HUES64 (cell line): ENCODE measurements around the gene SMARCAD1.

Experiments
- H3K27ac ChIP-seq: 2 replicates; pipeline ENCODE4 v1.7.0; 2013; ENCODE audit warnings: low read depth, low read length, inconsistent platforms
- H3K27me3 ChIP-seq: 2 replicates; pipeline ENCODE4 v1.6.1; 2013; ENCODE audit warnings: mild to moderate bottlenecking, low read length; ENCODE audit not compliant: insufficient read depth
- H3K36me3 ChIP-seq: 2 replicates; pipeline ENCODE4 v1.6.1; 2013; ENCODE audit warnings: mild to moderate bottlenecking, low read length; ENCODE audit not compliant: insufficient read depth
- H3K4me1 ChIP-seq: 2 replicates; pipeline ENCODE4 v1.6.1; 2013; ENCODE audit warnings: mild to moderate bottlenecking, low read length, moderate library complexity; ENCODE audit not compliant: insufficient read depth
- H3K4me3 ChIP-seq: 2 replicates; pipeline ENCODE4 v1.5.1; 2013; ENCODE audit warnings: mild to moderate bottlenecking, low read length, moderate library complexity
- H3K9ac ChIP-seq: 2 replicates; pipeline ENCODE4 v1.6.1; 2013; ENCODE audit warnings: mild to moderate bottlenecking, low read depth, low read length
- H3K9me3 ChIP-seq: 2 replicates; pipeline ENCODE4 v1.6.1; 2013; ENCODE audit warnings: low read depth, low read length; ENCODE audit not compliant: insufficient read depth
- WGBS: fragments of 150-250, 120-280 bp; methylation state at CpG from one replicate; pipeline ENCODE4 v1.1.7; 2013; ENCODE audit warnings: missing lambda C conversion rate; 5-methylcytosine and 5-hydroxymethylcytosine counted together

The SMARCAD1 gene

DNA sequence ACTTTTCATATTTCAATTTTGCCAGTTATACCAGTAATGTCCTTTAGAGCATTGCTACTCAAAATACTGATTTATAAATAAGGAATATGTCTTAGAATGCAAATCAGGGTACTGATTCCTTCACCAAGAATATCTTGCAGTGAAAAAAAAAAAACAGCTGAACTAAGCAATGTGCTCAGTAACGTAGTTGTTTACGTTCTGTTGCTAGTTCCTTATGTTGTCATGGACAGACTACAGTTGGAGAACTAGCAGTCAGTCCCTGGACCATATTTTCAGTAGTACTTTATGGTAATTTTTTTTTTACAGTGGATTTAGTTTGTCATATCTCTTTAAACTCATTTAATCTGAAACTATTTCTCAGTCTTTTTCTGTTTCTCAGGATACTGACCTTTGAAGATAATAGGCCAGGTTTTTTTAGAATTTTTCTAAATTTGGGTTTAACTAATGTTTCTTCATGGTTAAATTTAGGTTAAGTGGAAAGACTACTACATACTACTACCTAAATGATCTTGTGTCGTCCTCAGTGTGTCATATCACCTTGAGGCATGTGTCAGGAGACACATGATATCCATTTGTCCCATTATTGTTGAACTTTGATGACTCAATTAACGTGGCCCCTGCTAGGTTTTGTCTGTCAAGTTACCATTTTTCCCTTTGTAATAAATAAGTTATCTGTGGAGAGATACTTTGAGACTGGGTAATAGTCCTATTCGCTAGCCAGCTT, 21.0 kb downstream of the SMARCAD1 start:
- Histone ChIP-seq H3K27ac (no peak overlapping the region), H3K9me3 (no peaks in the 10 kb centered on the region), H3K4me3 (no peak overlapping the region), H3K4me1 (no peaks in the 10 kb centered on the region), H3K9ac (no peak overlapping the region), H3K27me3 (no peaks in the 10 kb centered on the region), H3K36me3 (peaks cover 77% of the 10 kb centered on the region)
- 90% methylated on average over 5 of the region's 5 CpGs for WGBS

- Histone ChIP-seq H3K9me3 (no peaks in the 10 kb centered on the region), H3K4me1 (no peaks in the 10 kb centered on the region), H3K27me3 (no peaks in the 10 kb centered on the region), H3K27ac (no peak overlapping the region), H3K36me3 (peaks cover 91% of the 10 kb centered on the region), H3K9ac (no peak overlapping the region), H3K4me3 (no peak overlapping the region)
- WGBS = 94% methylated on average over 6 of the region's 6 CpGs
These were observed 24.9 kb downstream of the SMARCAD1 start for GRCh38 chr4:94232519-94232918.

DNA sequence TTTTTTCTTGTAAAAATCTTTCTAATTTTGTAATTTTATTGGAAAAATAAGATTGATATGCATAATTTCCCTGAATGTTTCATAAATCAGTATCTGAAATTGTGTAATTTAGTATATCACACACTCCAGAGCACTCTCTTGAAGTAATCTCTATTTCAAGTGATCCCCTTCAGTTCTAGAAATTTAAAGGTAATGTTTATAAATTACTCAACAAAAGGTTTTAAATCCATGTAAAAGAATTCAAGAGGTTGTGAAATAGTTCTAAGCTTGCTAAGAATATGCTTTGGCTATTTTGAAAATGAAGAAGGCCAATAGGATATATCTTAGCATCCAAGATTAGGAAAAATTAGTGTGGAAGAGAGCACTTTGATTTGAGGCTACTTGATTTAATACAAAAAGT, 28.2 kb downstream of the SMARCAD1 start:
- Histone ChIP-seq H3K4me1 (no peaks in the 10 kb centered on the region), H3K9me3 (no peaks in the 10 kb centered on the region), H3K27ac (no peak overlapping the region), H3K9ac (no peak overlapping the region), H3K4me3 (no peak overlapping the region), H3K27me3 (no peaks in the 10 kb centered on the region), H3K36me3 (peaks cover 92% of the 10 kb centered on the region)

GRCh38 chr4:94237271-94237670, 29.6 kb downstream of the SMARCAD1 start:
- WGBS = 96% methylated on average over 4 of the region's 4 CpGs
- Histone ChIP-seq H3K4me3 (no peak overlapping the region), H3K9ac (no peak overlapping the region), H3K4me1 (no peaks in the 10 kb centered on the region), H3K27me3 (no peaks in the 10 kb centered on the region), H3K27ac (no peak overlapping the region), H3K9me3 (no peaks in the 10 kb centered on the region), H3K36me3 (peaks cover 96% of the 10 kb centered on the region)

GRCh38 chr4:94238160-94238559, 30.5 kb downstream of the SMARCAD1 start:
- H3K4me1 ChIP-seq = no peaks in the 10 kb centered on the region
- H3K9me3 ChIP-seq = no peaks in the 10 kb centered on the region
- no peak overlapping the region for H3K27ac ChIP-seq
- H3K4me3 ChIP-seq = no peak overlapping the region
- no peaks in the 10 kb centered on the region for H3K27me3 ChIP-seq
- H3K36me3 ChIP-seq = peaks cover 100% of the 10 kb centered on the region
- no peak overlapping the region for H3K9ac ChIP-seq
- WGBS = 79% methylated on average over 2 of the region's 2 CpGs

DNA sequence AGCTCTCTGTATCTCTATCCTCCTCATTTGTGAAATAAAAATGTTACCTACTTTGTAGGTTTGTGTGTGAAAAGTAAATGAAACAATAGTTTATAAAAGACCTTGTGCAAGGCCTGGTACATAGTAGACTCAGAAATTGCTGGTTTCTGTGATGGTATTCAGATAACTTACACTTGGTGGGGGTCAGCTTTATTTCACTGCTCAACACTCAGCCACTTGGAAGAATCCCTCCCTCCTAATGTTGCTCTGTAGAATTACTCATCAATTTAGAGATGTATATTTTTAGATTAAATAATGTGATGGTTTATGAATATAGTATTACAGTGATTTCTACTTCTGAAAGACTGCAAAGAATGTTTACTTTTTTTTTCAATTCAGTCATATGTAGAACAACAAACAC, 32.7 kb downstream of the SMARCAD1 start:
- Histone ChIP-seq H3K27ac (no peak overlapping the region), H3K4me1 (no peaks in the 10 kb centered on the region), H3K9me3 (no peaks in the 10 kb centered on the region), H3K36me3 (peaks cover 100% of the 10 kb centered on the region), H3K4me3 (no peak overlapping the region), H3K9ac (no peak overlapping the region), H3K27me3 (no peaks in the 10 kb centered on the region)

DNA sequence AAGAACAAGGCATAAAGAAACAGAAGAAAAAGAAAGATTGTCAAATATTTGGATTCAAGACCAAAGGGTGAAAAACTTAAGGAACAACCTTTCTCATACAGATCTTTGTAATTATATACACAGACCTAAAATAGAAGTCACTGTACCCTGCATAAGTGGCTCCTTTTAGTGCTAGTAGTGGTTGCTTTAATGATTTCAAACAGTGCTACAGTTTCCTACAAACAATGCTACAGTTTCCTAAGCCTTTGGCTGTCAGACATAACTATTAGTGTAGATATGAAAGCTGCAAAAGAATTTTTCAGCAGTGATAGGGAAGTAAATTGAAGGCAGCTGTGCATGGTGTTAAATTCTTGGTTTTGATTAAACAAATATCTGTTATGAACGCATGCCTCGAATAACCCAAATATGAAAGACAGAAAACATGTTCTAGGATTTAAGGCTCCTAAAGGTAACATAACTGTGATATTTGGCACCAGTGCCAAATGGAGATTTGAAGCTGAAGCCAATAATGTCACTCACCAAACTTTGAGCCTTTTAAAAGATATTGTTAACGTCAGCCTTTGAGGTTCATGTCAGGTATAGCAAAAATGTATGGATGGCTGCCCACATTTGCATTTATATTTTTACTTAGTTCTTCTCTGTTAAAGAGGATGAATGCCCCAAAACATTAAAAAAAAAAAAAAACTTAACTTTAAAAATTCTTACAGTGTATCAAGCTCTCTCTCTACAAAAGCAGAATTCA, 36.6 kb downstream of the SMARCAD1 start:
- Histone ChIP-seq H3K27ac (no peak overlapping the region), H3K4me1 (no peaks in the 10 kb centered on the region), H3K9me3 (no peaks in the 10 kb centered on the region), H3K9ac (no peak overlapping the region), H3K36me3 (peaks cover 99% of the 10 kb centered on the region), H3K27me3 (no peaks in the 10 kb centered on the region), H3K4me3 (no peak overlapping the region)
- WGBS = 98% methylated on average over 3 of the region's 3 CpGs

- Histone ChIP-seq H3K4me3 (no peak overlapping the region), H3K9me3 (no peaks in the 10 kb centered on the region), H3K27ac (no peak overlapping the region), H3K4me1 (no peaks in the 10 kb centered on the region), H3K36me3 (peaks cover 99% of the 10 kb centered on the region), H3K27me3 (no peaks in the 10 kb centered on the region), H3K9ac (no peak overlapping the region)
- WGBS = 93% methylated on average over 2 of the region's 2 CpGs
These were observed 37.1 kb downstream of the SMARCAD1 start for GRCh38 chr4:94244829-94245185.

GRCh38 chr4:94251094-94251493, 43.4 kb downstream of the SMARCAD1 start:
- H3K9ac ChIP-seq = no peak overlapping the region
- no peak overlapping the region for H3K27ac ChIP-seq
- H3K4me1 ChIP-seq = no peaks in the 10 kb centered on the region
- H3K4me3 ChIP-seq = no peak overlapping the region
- H3K9me3 ChIP-seq = no peaks in the 10 kb centered on the region
- H3K36me3 ChIP-seq = peaks cover 98% of the 10 kb centered on the region
- no peaks in the 10 kb centered on the region for H3K27me3 ChIP-seq

DNA sequence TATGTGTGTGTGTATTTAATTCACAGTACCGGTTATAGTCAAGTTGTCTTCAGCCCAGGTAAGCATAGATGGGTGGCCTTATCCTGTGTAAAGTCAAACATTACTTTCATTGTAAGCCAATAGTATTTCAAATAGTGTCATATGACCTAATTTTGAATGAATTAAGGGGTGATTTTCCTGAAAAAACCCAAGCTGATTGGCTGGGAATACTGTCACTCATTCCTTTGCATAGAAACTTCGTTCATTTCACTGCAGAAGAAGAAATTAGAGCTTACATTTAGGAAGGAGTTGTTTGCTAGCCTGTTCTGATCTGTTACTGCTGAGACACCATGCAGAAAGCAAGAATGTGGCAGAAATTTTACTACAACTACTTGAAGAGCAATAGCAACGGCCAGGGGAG, 45.4 kb downstream of the SMARCAD1 start:
- 89% methylated on average over 2 of the region's 3 CpGs for WGBS
- Histone ChIP-seq H3K27me3 (no peaks in the 10 kb centered on the region), H3K36me3 (peaks cover 95% of the 10 kb centered on the region), H3K9me3 (no peaks in the 10 kb centered on the region), H3K4me1 (no peaks in the 10 kb centered on the region), H3K4me3 (no peak overlapping the region), H3K27ac (no peak overlapping the region; the same call in 1 of the 2 replicates), H3K9ac (no peak overlapping the region)

DNA sequence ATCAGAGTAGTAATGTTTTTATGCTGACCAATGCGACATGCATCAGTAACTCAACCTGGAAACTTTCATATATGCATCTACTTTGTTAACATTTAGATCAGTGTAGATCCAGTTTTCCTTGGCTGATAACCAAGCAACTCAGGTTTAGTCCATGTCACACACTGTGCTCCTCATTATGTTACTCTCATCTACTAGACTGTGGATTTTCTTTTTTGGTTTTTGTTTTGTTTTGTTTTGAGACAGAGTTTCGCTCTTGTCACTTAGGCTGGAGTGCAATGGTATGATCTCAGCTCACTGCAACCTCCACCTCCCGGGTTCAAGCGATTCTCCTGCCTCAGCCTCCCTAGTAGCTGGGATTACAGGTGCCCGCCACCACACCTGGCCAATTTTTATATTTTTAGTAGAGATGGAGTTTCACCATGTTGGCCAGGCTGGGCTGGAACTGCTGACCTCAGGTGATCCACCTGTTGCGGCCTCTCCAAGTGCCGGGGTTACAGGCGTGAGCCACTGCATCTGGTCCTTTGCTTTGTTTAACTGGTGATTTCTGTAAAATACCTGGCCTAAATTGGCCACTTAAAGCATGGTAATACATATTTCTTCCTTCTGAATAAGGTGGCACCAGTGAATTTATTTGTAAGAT, 48.6 kb downstream of the SMARCAD1 start:
- Histone ChIP-seq H3K27me3 (no peaks in the 10 kb centered on the region), H3K27ac (no peak overlapping the region), H3K36me3 (peaks cover 90% of the 10 kb centered on the region), H3K4me1 (no peaks in the 10 kb centered on the region), H3K4me3 (no peak overlapping the region), H3K9me3 (no peaks in the 10 kb centered on the region), H3K9ac (no peak overlapping the region)
- 98% methylated on average over 8 of the region's 8 CpGs for WGBS
